ENCODE results near the gene FMO3. TPM values are rescaled to one million over a fixed set of nuclear protein-coding genes. Genes with fewer than 3 reads are reported as not detected.

FMO3 gene
- total and polyA plus RNA-seq, 2 of the 4 experiments (the other 2 are of a cell fraction): under 0.01 to 0.10 TPM

GRCh38 chr1:171052977-171053376 is 37.7 kb upstream of the FMO3 start:
- DNase-seq (no peak), ATAC-seq (ENCODE audit: low read depth) (no peak)
- CTCF ChIA-PET: interaction anchor here (0.5 kb wide), 1 partner anchor 14 kb away, joined by 4 read pairs; no protein-coding TSS in a partner anchor
- in situ Hi-C loops (cut with MboI; ENCODE audit: low sequenced_read_pairs): no loop called here
- Histone ChIP-seq H3K4me3 (ENCODE audit: insufficient read depth, low read depth, low read length) (no peak overlapping the region), H3K4me2 (ENCODE audit: low read depth, low read length) (no peak overlapping the region), H3K23ac (ENCODE audit: low read depth, low read length) (no peak overlapping the region), H3K36me3 (ENCODE audit: control insufficient read depth, insufficient read depth, low read length) (no peaks in the 10 kb centered on the region), H3K4ac (ENCODE audit: low read depth, low read length) (no peak overlapping the region), H4K20me1 (ENCODE audit: insufficient read depth, low read length) (no peaks in the 10 kb centered on the region), H4K5ac (ENCODE audit: low read depth, low read length) (no peak overlapping the region), H4K8ac (ENCODE audit: low read depth in 2 of 2, low read length in 2 of 2) (no peak overlapping the region), H3K9me1 (ENCODE audit: insufficient read depth, low read length) (no peaks in the 10 kb centered on the region), H3K4me1 (ENCODE audit: control insufficient read depth, insufficient read depth, low read length) (no peaks in the 10 kb centered on the region), H3K18ac (ENCODE audit: low read depth, low read length) (no peak overlapping the region), H3K14ac (replicated peaks; ENCODE audit: low read depth, low read length) (no peak overlapping the region), H2AK5ac (ENCODE audit: low read depth, low read length) (no peak overlapping the region), H2BK15ac (ENCODE audit: low read depth, low read length) (no peak overlapping the region), H3K9me3 (ENCODE audit: control insufficient read depth, insufficient read depth, low read length) (no peaks in the 10 kb centered on the region), H3K27ac (ENCODE audit: insufficient read depth, low read length) (no peak overlapping the region), H2BK5ac (ENCODE audit: low read depth, low read length, poor library complexity, severe bottlenecking) (no peak overlapping the region), H4K91ac (ENCODE audit: insufficient read depth, low read depth, low read length) (no peak overlapping the region), H2AFZ (replicated peaks; ENCODE audit: low read length, poor library complexity) (no peak overlapping the region), H2AK9ac (replicated peaks; ENCODE audit: low read depth, low read length, poor library complexity) (no peak overlapping the region), H2BK120ac (ENCODE audit: low read depth, low read length) (no peak overlapping the region), H3K79me1 (ENCODE audit: low read depth in 1 of 2, low read length in 2 of 2) (no peaks in the 10 kb centered on the region), H3K56ac (ENCODE audit: extremely low read depth, insufficient read depth, low read length) (no peak overlapping the region), H3K27me3 (ENCODE audit: control insufficient read depth, insufficient read depth, low read length) (no peaks in the 10 kb centered on the region), H3K9ac (ENCODE audit: low read depth, low read length) (no peak overlapping the region), H2BK20ac (ENCODE audit: low read depth, low read length) (no peak overlapping the region)
- 80% methylated on average over 1 of the region's 2 CpGs; no CpG with 5 or more reads in 1 of the 2 experiments for WGBS, 2 experiments (ENCODE audit: extremely low coverage in 2 of 2, insufficient read length in 1 of 2)
- TF ChIP-seq MXI1 (IDR thresholded peaks at IDR 0.05; ENCODE audit: borderline replicate concordance, low read depth, low read length) (no peak), SMC3 (IDR thresholded peaks at IDR 0.05; ENCODE audit: low read depth, low read length) (no peak), RAD21 (IDR thresholded peaks at IDR 0.05; ENCODE audit: low read length) (no peak), MAZ (IDR thresholded peaks at IDR 0.05; ENCODE audit: borderline replicate concordance, low read depth, low read length) (no peak), USF2 (IDR thresholded peaks at IDR 0.05; ENCODE audit: low read depth, low read length) (no peak), CTCF (conservative IDR thresholded peaks at IDR 0.05; ENCODE audit: low read depth, low read length) (no peak), ELK1 (IDR thresholded peaks at IDR 0.05; ENCODE audit: borderline replicate concordance, low read depth, low read length) (no peak), NFE2L2 (IDR thresholded peaks at IDR 0.05; ENCODE audit: low read depth, low read length) (no peak), RFX5 (IDR thresholded peaks at IDR 0.05; ENCODE audit: low read depth, low read length) (no peak), CHD1 (IDR thresholded peaks at IDR 0.05; ENCODE audit: low read depth, low read length) (no peak), CEBPB (IDR thresholded peaks at IDR 0.05; ENCODE audit: low read depth, low read length) (no peak), RCOR1 (IDR thresholded peaks at IDR 0.05; ENCODE audit: insufficient replicate concordance, low read length) (no peak), BHLHE40 (IDR thresholded peaks at IDR 0.05; ENCODE audit: low read depth, low read length) (no peak), MAFK (IDR thresholded peaks at IDR 0.05; ENCODE audit: low read depth, low read length) (no peak), POLR2A (IDR thresholded peaks at IDR 0.05; ENCODE audit: low read depth, low read length) (no peak), FOS (IDR thresholded peaks at IDR 0.05; ENCODE audit: low read depth, low read length) (no peak)
- intact Hi-C loops (cut with micrococcal nuclease): no loop called here
- BruUV-seq (replicated peaks): no TSS peak
- dilution Hi-C loops (cut with HindIII; ENCODE audit: low sequenced_read_pairs, unreplicated experiment): no loop called here
- POLR2A ChIA-PET (ENCODE audit: unreplicated experiment): no interaction called here
